Stomach (tissue), 9 donors: ENCODE results near the gene CHPF2. TPM values are rescaled to one million over a fixed set of nuclear protein-coding genes. Genes with fewer than 3 reads are reported as not detected.

ENCODE experiments used
- DNase-seq, 2 donors: peaks; one replicate each; pipeline versions ENCODE4 v3.0.0 to v3.0.0-alpha.2; 2013 to 2019
- H3K27ac ChIP-seq, 5 donors: fragments of 200-600 bp in 4 of 5; sonication (generic) in 4 of 5; one replicate each; pipeline ENCODE4 v1.5.1; 2013 to 2019; ENCODE audit warnings: mild to moderate bottlenecking in 1 of 5, moderate library complexity in 1 of 5
- H3K27me3 ChIP-seq, 3 donors: fragments of 200-600 bp; sonication (generic); one replicate each; pipeline ENCODE4 v1.5.1; 2017 to 2019; ENCODE audit warnings: mixed run types in 1 of 3
- H3K36me3 ChIP-seq, 4 donors: fragments of 200-600 bp; sonication (generic); 1 replicate in 3 of 4; 2 replicates in 1 of 4; pipeline ENCODE4 v1.5.1; 2016 to 2019
- H3K4me1 ChIP-seq, 4 donors: fragments of 200-600 bp; sonication (generic); one replicate each; pipeline ENCODE4 v1.5.1; 2016 to 2019
- H3K4me3 ChIP-seq, 4 donors: fragments of 200-600 bp; sonication (generic) in 3 of 4; one replicate each; pipeline ENCODE4 v1.5.1; 2016 to 2019; ENCODE audit warnings: mild to moderate bottlenecking in 1 of 4
- H3K9me3 ChIP-seq, 4 donors: fragments of 200-600 bp; sonication (generic); one replicate each; pipeline ENCODE4 v1.5.1; 2016 to 2019
- EP300 ChIP-seq: sonication (generic); formaldehyde crosslinking; IDR thresholded peaks from one replicate; pipeline ENCODE4 v1.6.1; 2017; ENCODE audit warnings: antibody characterized with exemption
- POLR2A ChIP-seq, 4 donors: fragments of 450-650 bp; IDR thresholded peaks; one replicate each; pipeline ENCODE4 v1.6.1; 2016; ENCODE audit warnings: antibody characterized with exemption in 4 of 4, control low read depth in 2 of 4, mild to moderate bottlenecking in 1 of 4, moderate library complexity in 1 of 4
- POLR2AphosphoS5 ChIP-seq, 3 donors: sonication (generic); formaldehyde crosslinking; IDR thresholded peaks; one replicate each; pipeline ENCODE4 v1.6.1; 2016; ENCODE audit warnings: antibody characterized with exemption in 3 of 3
- WGBS, 5 donors: extraction: QIAGEN DNeasy Blood & Tissue Kit in 3 of 5; methylation state at CpG; one replicate each; pipeline versions ENCODE4 v1.1.5 to v1.1.7; 2013 to 2018; 5-methylcytosine and 5-hydroxymethylcytosine counted together
- intact Hi-C: fragments of 100-400 bp; cut with DNase I; formaldehyde crosslinking; loops from one replicate; pipeline ENCODE4 v1.15.1; 2023; ENCODE audit warnings: low total_unique reads
- polyA plus RNA-seq, 3 donors: library from polyadenylated mRNA; stranded (reverse); fragments of 200-250 nt; gene quantifications; one replicate each; pipeline ENCODE4 v1.2.3, GENCODE V29; 2013
- total RNA-seq, 5 donors: library from RNA; depleted of rRNA; stranded (reverse); fragments of >200 nt; gene quantifications; one replicate each; pipeline versions ENCODE4 v1.1.0 to v1.2.3, GENCODE V29; 2014 to 2016
- TF ChIP-seq, protein P1 (sequence below), 7 experiments: fragments of 450-650 bp in 4 of 7; fragments of 200-600 bp in 3 of 7; sonication (generic) in 3 of 7; IDR thresholded peaks; one replicate each; pipeline ENCODE4 v1.5.1; 2016 to 2019; ENCODE audit warnings: antibody characterized with exemption in 7 of 7, control low read depth in 2 of 7, mild to moderate bottlenecking in 1 of 7
- donor health status: healthy with polysubstance abuse.
- donor health status: Bipolar disorder and iron deficiency.
- donor health status: healthy.

The CHPF2 gene
- total and polyA plus RNA-seq, 8 donors, result 5.8 to 100 (median 22.5) TPM

DNA sequence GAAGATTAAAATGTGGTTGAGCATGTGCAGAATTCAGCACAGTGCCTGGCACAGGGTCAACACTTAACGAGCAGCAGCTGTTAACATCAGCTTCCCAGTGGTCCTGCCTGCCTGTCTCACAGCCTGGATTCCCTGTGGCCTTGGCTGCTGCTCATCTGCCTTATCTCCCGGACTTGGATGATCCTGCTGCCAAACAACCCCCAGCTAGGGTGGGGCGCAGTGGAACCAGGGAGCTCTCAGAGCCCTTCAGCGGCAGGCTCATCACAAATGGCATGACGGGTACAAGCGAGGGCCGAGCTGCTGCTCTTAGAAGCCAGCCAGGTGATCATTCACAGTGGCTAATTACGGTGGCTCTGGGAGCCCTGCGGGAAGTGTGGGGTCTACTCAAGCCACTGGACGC is 29.2 kb downstream of the CHPF2 start:
- WGBS, 5 donors, result 42 to 56% (median 51%) methylated on average over 10 of the region's 10 CpGs
- Histone ChIP-seq H3K36me3 (no peaks in the 10 kb centered on the region), H3K4me1 (no peaks in the 10 kb centered on the region), H3K27ac (no peak overlapping the region), H3K27me3 (peaks cover 0 to 37% (median 0%) of the 10 kb centered on the region in 3 donors), H3K4me3 (no peak overlapping the region), H3K9me3 (no peaks in the 10 kb centered on the region)
- TF ChIP-seq POLR2AphosphoS5 (IDR thresholded peaks at IDR 0.05) (no peak), EP300 (no peak), POLR2A (IDR thresholded peaks at IDR 0.05) (no peak)
- TF ChIP-seq, protein P1, sequence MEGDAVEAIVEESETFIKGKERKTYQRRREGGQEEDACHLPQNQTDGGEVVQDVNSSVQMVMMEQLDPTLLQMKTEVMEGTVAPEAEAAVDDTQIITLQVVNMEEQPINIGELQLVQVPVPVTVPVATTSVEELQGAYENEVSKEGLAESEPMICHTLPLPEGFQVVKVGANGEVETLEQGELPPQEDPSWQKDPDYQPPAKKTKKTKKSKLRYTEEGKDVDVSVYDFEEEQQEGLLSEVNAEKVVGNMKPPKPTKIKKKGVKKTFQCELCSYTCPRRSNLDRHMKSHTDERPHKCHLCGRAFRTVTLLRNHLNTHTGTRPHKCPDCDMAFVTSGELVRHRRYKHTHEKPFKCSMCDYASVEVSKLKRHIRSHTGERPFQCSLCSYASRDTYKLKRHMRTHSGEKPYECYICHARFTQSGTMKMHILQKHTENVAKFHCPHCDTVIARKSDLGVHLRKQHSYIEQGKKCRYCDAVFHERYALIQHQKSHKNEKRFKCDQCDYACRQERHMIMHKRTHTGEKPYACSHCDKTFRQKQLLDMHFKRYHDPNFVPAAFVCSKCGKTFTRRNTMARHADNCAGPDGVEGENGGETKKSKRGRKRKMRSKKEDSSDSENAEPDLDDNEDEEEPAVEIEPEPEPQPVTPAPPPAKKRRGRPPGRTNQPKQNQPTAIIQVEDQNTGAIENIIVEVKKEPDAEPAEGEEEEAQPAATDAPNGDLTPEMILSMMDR (IDR thresholded peaks at IDR 0.05), result no peak
- intact Hi-C loops, result no loop called here
- DNase-seq, result peak in 1 of 2 donors; percentile 53

DNA sequence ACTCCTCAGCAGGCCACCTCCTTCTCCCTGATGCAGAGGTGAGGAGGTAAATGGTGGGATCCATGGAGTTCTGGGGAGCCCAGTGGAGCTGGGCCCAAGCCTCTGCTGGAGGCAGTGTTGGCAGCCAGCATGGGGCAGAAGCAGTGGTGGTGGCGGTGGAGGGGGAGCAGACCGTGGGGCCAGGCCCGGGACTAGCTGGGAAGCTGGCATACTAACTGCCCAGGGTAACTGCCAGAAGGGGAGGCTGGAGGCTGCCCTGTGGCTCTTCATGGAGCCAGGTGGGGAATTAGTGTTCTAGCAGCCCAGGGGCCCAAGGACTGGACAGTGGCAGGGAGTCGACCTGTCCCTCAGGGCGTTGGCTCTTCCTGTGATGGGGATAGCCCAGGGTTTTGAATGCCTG is 32.3 kb downstream of the CHPF2 start:
- H3K4me3 ChIP-seq, result no peak overlapping the region
- TF ChIP-seq POLR2AphosphoS5 (IDR thresholded peaks at IDR 0.05) (no peak), POLR2A (IDR thresholded peaks at IDR 0.05) (no peak), EP300 (no peak)
- TF ChIP-seq, protein P1 (IDR thresholded peaks at IDR 0.05), result no peak
- H3K4me1 ChIP-seq, result no peaks in the 10 kb centered on the region
- H3K9me3 ChIP-seq, result no peaks in the 10 kb centered on the region
- H3K36me3 ChIP-seq, result peaks cover 0 to 4% (median 2%) of the 10 kb centered on the region in 4 donors
- intact Hi-C loops, result no loop called here
- WGBS, 5 donors, result 79 to 91% (median 81%) methylated on average over 5 of the region's 5 CpGs
- peaks cover 0 to 20% (median 0%) of the 10 kb centered on the region in 3 donors for H3K27me3 ChIP-seq
- no peak for DNase-seq
- H3K27ac ChIP-seq, result no peak overlapping the region

DNA sequence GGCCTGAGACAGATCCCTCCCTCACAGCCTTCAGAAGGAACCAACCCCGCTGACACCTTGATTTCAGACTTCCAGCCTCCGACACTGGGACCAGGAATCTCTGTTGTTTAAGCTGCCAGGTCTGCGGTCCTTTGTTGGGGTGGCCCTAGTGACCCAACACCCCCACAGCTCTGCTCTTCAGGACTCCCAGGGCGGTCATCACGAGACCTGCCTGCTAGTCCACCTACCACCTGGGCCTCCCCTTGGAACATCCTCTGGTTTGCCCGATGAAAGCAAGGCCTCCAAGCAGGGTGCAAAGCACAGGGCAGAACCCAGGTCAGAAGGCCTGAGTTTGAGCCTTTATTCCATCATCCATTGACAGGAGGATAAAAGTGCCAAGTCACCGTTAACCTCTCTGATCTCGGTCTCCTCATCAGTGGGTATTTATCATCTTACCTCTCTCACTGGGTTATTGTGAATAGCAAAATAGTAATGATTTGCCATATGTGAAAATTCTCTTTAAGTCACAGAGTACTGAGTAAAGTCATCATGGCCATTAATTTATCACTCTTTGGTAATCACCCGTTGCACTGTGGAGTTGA is 33.2 kb downstream of the CHPF2 start:
- Histone ChIP-seq H3K27ac (no peak overlapping the region), H3K27me3 (peaks cover 0 to 19% (median 0%) of the 10 kb centered on the region in 3 donors), H3K36me3 (peaks cover 0 to 4% (median 2%) of the 10 kb centered on the region in 4 donors), H3K9me3 (no peaks in the 10 kb centered on the region), H3K4me1 (no peaks in the 10 kb centered on the region), H3K4me3 (no peak overlapping the region)
- DNase-seq, result no peak
- intact Hi-C loops, result no loop called here
- TF ChIP-seq, protein P1 (IDR thresholded peaks at IDR 0.05), result no peak
- TF ChIP-seq POLR2AphosphoS5 (IDR thresholded peaks at IDR 0.05), result no peak
- TF ChIP-seq EP300, result no peak
- WGBS, 5 donors, result 81 to 90% (median 87%) methylated on average over 8 to 9 of the region's 9 CpGs

DNA sequence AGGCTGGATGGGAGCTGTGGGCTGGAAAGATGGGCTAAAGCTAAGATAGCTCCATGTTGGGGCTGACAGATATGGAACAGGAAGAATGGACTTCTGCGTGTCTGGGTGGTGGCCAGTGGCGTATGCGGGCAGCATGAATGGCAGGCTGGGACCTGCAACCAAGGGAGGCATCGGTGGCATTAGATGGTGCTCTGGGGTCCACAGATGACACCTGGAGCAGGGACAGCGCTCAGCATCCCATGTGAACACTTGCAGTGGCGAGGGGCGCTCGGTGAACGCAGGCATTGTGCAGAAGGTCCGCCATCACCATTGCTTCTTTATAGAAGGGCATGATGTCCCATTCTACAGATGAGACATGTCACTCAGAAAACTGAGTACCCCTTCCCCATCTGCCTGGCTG is 37.2 kb downstream of the CHPF2 start:
- Histone ChIP-seq H3K4me1 (peaks cover 0 to 26% (median 5%) of the 10 kb centered on the region in 4 donors), H3K4me3 (no peak overlapping the region), H3K27me3 (no peaks in the 10 kb centered on the region), H3K9me3 (no peaks in the 10 kb centered on the region), H3K36me3 (peaks cover 0 to 4% (median 2%) of the 10 kb centered on the region in 4 donors), H3K27ac (no peak overlapping the region)
- TF ChIP-seq, protein P1 (IDR thresholded peaks at IDR 0.05), result no peak
- TF ChIP-seq POLR2AphosphoS5 (IDR thresholded peaks at IDR 0.05) (no peak), POLR2A (IDR thresholded peaks at IDR 0.05) (no peak), EP300 (no peak)
- DNase-seq, result no peak
- WGBS, 5 donors, result 88 to 95% (median 93%) methylated on average over 10 of the region's 10 CpGs
- intact Hi-C loops, result no loop called here
